HEK293 (cell line): ENCODE measurements around the gene APRT.
A peak's percentile ranks its signal among the peaks of the same experiment; 100 is the strongest.

Experiments
- CTCF ChIP-seq: fragments of 450-650 bp; formaldehyde crosslinking; IDR thresholded peaks from 2 replicates; pipeline ENCODE4 v1.5.1; 2016; ENCODE audit warnings: missing biosample characterization, missing genetic modification characterization
- ZBTB8A ChIP-seq: fragments of 450-650 bp; formaldehyde crosslinking; IDR thresholded peaks from 2 replicates; pipeline ENCODE4 v1.5.1; 2016; ENCODE audit warnings: missing biosample characterization, missing genetic modification characterization

GRCh38 chr16:88785106-88785924 is 26.4 kb downstream of the APRT start, which contains the start of gene PIEZO1:
- TF ChIP-seq CTCF (tag by site-specific recombination) (peak; percentile 94), ZBTB8A (tag by site-specific recombination) (no peak; the same call in 1 of the 2 replicates)
